GM23338 (cell line): ENCODE results near the gene RHBDD1. TPM values are rescaled to one million over a fixed set of nuclear protein-coding genes. Genes with fewer than 3 reads are reported as not detected.

ENCODE experiments used
- ATAC-seq: fragments of 200-7000 bp; cut with Tn5 transposase; 3 replicates; pipeline ENCODE4 v1.9.1; 2020
- DNase-seq: peaks from one replicate; pipeline ENCODE4 v3.0.0-alpha.2; 2015; ENCODE audit warnings: low spot score
- H2AFZ ChIP-seq: fragments of 200-600 bp; sonication (generic); 2 replicates; pipeline ENCODE4 v1.8.0; 2016; ENCODE audit warnings: antibody characterized with exemption, mild to moderate bottlenecking, moderate library complexity
- H3F3A ChIP-seq: fragments of 200-600 bp; sonication (generic); replicated peaks from 2 replicates; pipeline ENCODE4 v1.8.0; 2017; ENCODE audit warnings: antibody characterized with exemption, mixed run types, low read depth
- H3K27ac ChIP-seq: fragments of 200-600 bp; sonication (generic); 2 replicates; pipeline ENCODE4 v1.6.1; 2016; ENCODE audit warnings: low read depth
- H3K27me3 ChIP-seq: fragments of 200-600 bp; sonication (generic); 2 replicates; pipeline ENCODE4 v1.8.0; 2016; ENCODE audit warnings: mild to moderate bottlenecking, mixed run types, moderate library complexity; ENCODE audit not compliant: insufficient read depth
- H3K36me3 ChIP-seq: fragments of 200-600 bp; sonication (generic); 2 replicates; pipeline ENCODE4 v1.8.0; 2016; ENCODE audit warnings: mild to moderate bottlenecking; ENCODE audit not compliant: insufficient read depth
- H3K4me1 ChIP-seq: fragments of 200-600 bp; sonication (generic); 2 replicates; pipeline ENCODE4 v1.8.0; 2016; ENCODE audit warnings: mild to moderate bottlenecking, moderate library complexity; ENCODE audit not compliant: insufficient read depth
- H3K4me2 ChIP-seq: fragments of 200-600 bp; sonication (generic); 2 replicates; pipeline ENCODE4 v1.7.1; 2017; ENCODE audit warnings: mixed run types
- H3K4me3 ChIP-seq: fragments of 200-600 bp; sonication (generic); 2 replicates; pipeline ENCODE4 v1.6.1; 2016; ENCODE audit warnings: mixed run types
- H3K79me2 ChIP-seq: fragments of 200-600 bp; sonication (generic); replicated peaks from 2 replicates; pipeline ENCODE4 v1.8.0; 2017; ENCODE audit warnings: mild to moderate bottlenecking; ENCODE audit not compliant: insufficient read depth
- H3K9me2 ChIP-seq: fragments of 200-600 bp; sonication (generic); 2 replicates; pipeline ENCODE4 v1.8.0; 2017; ENCODE audit not compliant: insufficient read depth
- H4K20me1 ChIP-seq: fragments of 200-600 bp; sonication (generic); replicated peaks from 2 replicates; pipeline ENCODE4 v1.8.0; 2017; ENCODE audit warnings: mild to moderate bottlenecking; ENCODE audit not compliant: insufficient read depth
- H3K27ac Mint-ChIP-seq: 2 replicates; pipeline ENCODE4 v1.8.0; 2020; ENCODE audit warnings: inconsistent platforms, mild to moderate bottlenecking, moderate library complexity, mixed read lengths
- H3K27me3 Mint-ChIP-seq: 3 replicates; pipeline ENCODE4 v1.8.0; 2022; ENCODE audit warnings: low read depth, mild to moderate bottlenecking, moderate library complexity, mixed read lengths, inconsistent platforms; ENCODE audit not compliant: insufficient read depth, poor library complexity
- H3K36me3 Mint-ChIP-seq: 3 replicates; pipeline ENCODE4 v1.8.0; 2021; ENCODE audit warnings: low read depth, mild to moderate bottlenecking, inconsistent platforms, moderate library complexity, mixed read lengths
- H3K4me1 Mint-ChIP-seq: 3 replicates; pipeline ENCODE4 v1.8.0; 2020; ENCODE audit warnings: mild to moderate bottlenecking, inconsistent platforms, mixed read lengths
- H3K4me3 Mint-ChIP-seq: 3 replicates; pipeline ENCODE4 v1.8.0; 2021; ENCODE audit warnings: moderate library complexity, mild to moderate bottlenecking, inconsistent platforms, mixed read lengths
- H3K9me3 Mint-ChIP-seq: 3 replicates; pipeline ENCODE4 v1.8.0; 2020; ENCODE audit warnings: moderate library complexity, mild to moderate bottlenecking, inconsistent platforms, mixed read lengths
- CREB1 ChIP-seq: fragments of 250-450 bp; sonication (Bioruptor Pico); IDR thresholded peaks from 2 replicates; pipeline ENCODE4 v1.5.0; 2020; ENCODE audit warnings: low read depth, mild to moderate bottlenecking, moderate library complexity
- ETS1 ChIP-seq: IDR thresholded peaks from 2 replicates; pipeline ENCODE4 v1.6.1; 2016; ENCODE audit warnings: antibody characterized with exemption
- EZH2 ChIP-seq: fragments of 200-600 bp; sonication (generic); IDR thresholded peaks from one replicate; pipeline ENCODE4 v1.8.0; 2017; ENCODE audit warnings: antibody characterized with exemption, mild to moderate bottlenecking, low read depth; ENCODE audit not compliant: unreplicated experiment
- EZH2phosphoT487 ChIP-seq: fragments of 200-600 bp; sonication (generic); IDR thresholded peaks from one replicate; pipeline ENCODE4 v1.8.1; 2018; ENCODE audit warnings: antibody characterized with exemption; ENCODE audit not compliant: unreplicated experiment
- JUNB ChIP-seq: IDR thresholded peaks from one replicate; pipeline ENCODE4 v1.6.1; 2016; ENCODE audit warnings: antibody characterized with exemption; ENCODE audit not compliant: unreplicated experiment
- NANOG ChIP-seq: IDR thresholded peaks from 2 replicates; pipeline ENCODE4 v1.6.1; 2016; ENCODE audit warnings: antibody characterized with exemption, borderline replicate concordance
- POLR2AphosphoS5 ChIP-seq: IDR thresholded peaks from 2 replicates; pipeline ENCODE4 v1.6.1; 2016; ENCODE audit warnings: antibody characterized with exemption, low read depth
- REST ChIP-seq: IDR thresholded peaks from one replicate; pipeline ENCODE4 v1.6.1; 2018; ENCODE audit warnings: antibody characterized with exemption; ENCODE audit not compliant: unreplicated experiment
- STAT1 ChIP-seq: IDR thresholded peaks from one replicate; pipeline ENCODE4 v1.6.1; 2016; ENCODE audit warnings: antibody characterized with exemption; ENCODE audit not compliant: unreplicated experiment
- ZNF114 ChIP-seq: fragments of 250-450 bp; sonication (Bioruptor Pico); IDR thresholded peaks from 2 replicates; pipeline ENCODE4 v1.5.0; 2020; ENCODE audit warnings: mild to moderate bottlenecking, moderate library complexity
- ZNF331 ChIP-seq: fragments of 250-450 bp; sonication (Bioruptor Pico); IDR thresholded peaks from 2 replicates; pipeline ENCODE4 v1.5.0; 2020; ENCODE audit warnings: low read depth, mild to moderate bottlenecking, moderate library complexity
- polyA plus RNA-seq: library from polyadenylated mRNA; unstranded; fragments of >200 nt; fragmentation: Nextera tagmentation; extraction: Ambion mirVana; gene quantifications from 2 replicates; pipeline ENCODE4 v1.2.1, GENCODE V29; 2016
- total RNA-seq: library from RNA; depleted of rRNA; stranded (reverse); fragments of >200 nt; shearing (Covaris generic); gene quantifications from 2 replicates; pipeline ENCODE4 v1.2.3, GENCODE V29; 2014
- TF ChIP-seq, protein P1 (sequence below), 2 experiments: fragments of 200-600 bp in 1 of 2; sonication (generic) in 1 of 2; conservative IDR thresholded peaks; 2 replicates each; pipeline versions ENCODE4 v1.5.1 to v1.6.1; 2016 to 2017; ENCODE audit warnings: antibody characterized with exemption in 2 of 2, low read depth in 2 of 2, mild to moderate bottlenecking in 2 of 2, moderate library complexity in 1 of 2

Gene RHBDD1
- total and polyA plus RNA-seq, 2 experiments from 2014 or later, result 7.3 to 13.0 TPM

GRCh38 chr2:226898897-226899296, 63.0 kb downstream of the RHBDD1 start (continued):
- no peak for TF ChIP-seq REST
- no peak for TF ChIP-seq ETS1
- TF ChIP-seq ZNF114 (CRISPR knock-in tag), result no peak
- no peak for TF ChIP-seq EZH2phosphoT487
- TF ChIP-seq NANOG, result no peak
- TF ChIP-seq POLR2AphosphoS5, result no peak
- TF ChIP-seq, protein P1, sequence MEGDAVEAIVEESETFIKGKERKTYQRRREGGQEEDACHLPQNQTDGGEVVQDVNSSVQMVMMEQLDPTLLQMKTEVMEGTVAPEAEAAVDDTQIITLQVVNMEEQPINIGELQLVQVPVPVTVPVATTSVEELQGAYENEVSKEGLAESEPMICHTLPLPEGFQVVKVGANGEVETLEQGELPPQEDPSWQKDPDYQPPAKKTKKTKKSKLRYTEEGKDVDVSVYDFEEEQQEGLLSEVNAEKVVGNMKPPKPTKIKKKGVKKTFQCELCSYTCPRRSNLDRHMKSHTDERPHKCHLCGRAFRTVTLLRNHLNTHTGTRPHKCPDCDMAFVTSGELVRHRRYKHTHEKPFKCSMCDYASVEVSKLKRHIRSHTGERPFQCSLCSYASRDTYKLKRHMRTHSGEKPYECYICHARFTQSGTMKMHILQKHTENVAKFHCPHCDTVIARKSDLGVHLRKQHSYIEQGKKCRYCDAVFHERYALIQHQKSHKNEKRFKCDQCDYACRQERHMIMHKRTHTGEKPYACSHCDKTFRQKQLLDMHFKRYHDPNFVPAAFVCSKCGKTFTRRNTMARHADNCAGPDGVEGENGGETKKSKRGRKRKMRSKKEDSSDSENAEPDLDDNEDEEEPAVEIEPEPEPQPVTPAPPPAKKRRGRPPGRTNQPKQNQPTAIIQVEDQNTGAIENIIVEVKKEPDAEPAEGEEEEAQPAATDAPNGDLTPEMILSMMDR (conservative IDR thresholded peaks at IDR 0.05; ENCODE audit: low read depth in 2 of 2), result no peak
- no peak for TF ChIP-seq EZH2

GRCh38 chr2:226902041-226902966, 66.5 kb downstream of the RHBDD1 start:
- Mint-ChIP-seq H3K36me3 (peaks cover 2% of the 10 kb centered on the region; the same call in 2 of the 3 replicates), H3K4me1 (no peaks in the 10 kb centered on the region; the same call in 2 of the 3 replicates), H3K4me3 (no peak overlapping the region), H3K9me3 (no peaks in the 10 kb centered on the region), H3K27me3 (no peaks in the 10 kb centered on the region), H3K27ac (no peak overlapping the region)
- H3K4me3 ChIP-seq, result no peak overlapping the region
- DNase-seq (no peak), ATAC-seq (no peak)
- no peaks in the 10 kb centered on the region for H3F3A ChIP-seq
- H3K4me1 ChIP-seq, result no peaks in the 10 kb centered on the region
- H3K27ac ChIP-seq, result no peak overlapping the region
- no peaks in the 10 kb centered on the region; the same call in 1 of the 2 replicates for H4K20me1 ChIP-seq
- 0 out of 2 replicates have a peak, but pooled peaks cover 2% of the 10 kb centered on the region for H3K9me2 ChIP-seq
- H3K36me3 ChIP-seq, result no peaks in the 10 kb centered on the region
- H3K27me3 ChIP-seq, result no peaks in the 10 kb centered on the region
- H2AFZ ChIP-seq, result no peak overlapping the region
- no peak overlapping the region for H3K4me2 ChIP-seq
- no peaks in the 10 kb centered on the region for H3K79me2 ChIP-seq
- TF ChIP-seq NANOG, result no peak
- TF ChIP-seq REST, result no peak
- TF ChIP-seq JUNB, result no peak
- TF ChIP-seq, protein P1 (conservative IDR thresholded peaks at IDR 0.05; ENCODE audit: low read depth in 2 of 2), result no peak
- TF ChIP-seq STAT1, result no peak
- no peak for TF ChIP-seq EZH2
- TF ChIP-seq ZNF114 (CRISPR knock-in tag), result no peak
- no peak for TF ChIP-seq CREB1
- TF ChIP-seq EZH2phosphoT487, result no peak
- no peak for TF ChIP-seq POLR2AphosphoS5
- TF ChIP-seq ZNF331 (CRISPR knock-in tag), result no peak
